Measurements from ENCODE around the gene GRAMD4.

GRAMD4 gene

GRCh38 chr22:46626911-46627805 lies 7.0 kb downstream of the GRAMD4 start:
- DNase-seq (ENCODE audit: low read depth): no peak
- no peak for TF ChIP-seq CTCF (IDR thresholded peaks at IDR 0.05; ENCODE audit: low read depth, low read length, missing control alignments)
- H3K4me3 ChIP-seq (ENCODE audit: low read depth, low read length): no peak overlapping the region

- DNase-seq (ENCODE audit: low read depth): no peak
- no peak for TF ChIP-seq CTCF (IDR thresholded peaks at IDR 0.05; ENCODE audit: low read depth, low read length, missing control alignments)
- H3K4me3 ChIP-seq (ENCODE audit: low read depth, low read length): no peak overlapping the region
Measured at GRCh38 chr22:46627806-46628482, 7.8 kb downstream of the GRAMD4 start.

- H3K4me3 ChIP-seq (ENCODE audit: low read depth, low read length): no peak overlapping the region
- no peak for TF ChIP-seq CTCF (IDR thresholded peaks at IDR 0.05; ENCODE audit: low read depth, low read length, missing control alignments)
- DNase-seq (ENCODE audit: low read depth): no peak
Measured at GRCh38 chr22:46628756-46629155, 8.6 kb downstream of the GRAMD4 start.

GRCh38 chr22:46629291-46629690 lies 9.1 kb downstream of the GRAMD4 start:
- no peak for DNase-seq (ENCODE audit: low read depth)
- no peak overlapping the region for H3K4me3 ChIP-seq (ENCODE audit: low read depth, low read length)
- no peak for TF ChIP-seq CTCF (IDR thresholded peaks at IDR 0.05; ENCODE audit: low read depth, low read length, missing control alignments)

- DNase-seq (ENCODE audit: low read depth): no peak
Measured at GRCh38 chr22:46631113-46631512, 10.9 kb downstream of the GRAMD4 start.

GRCh38 chr22:46632646-46633249 lies 12.6 kb downstream of the GRAMD4 start:
- TF ChIP-seq CTCF (IDR thresholded peaks at IDR 0.05; ENCODE audit: low read depth, low read length, missing control alignments): no peak
- no peak for DNase-seq (ENCODE audit: low read depth)
- H3K4me3 ChIP-seq (ENCODE audit: low read depth, low read length): no peak overlapping the region

More at GRCh38 chr22:46631113-46631512, 10.9 kb downstream of the GRAMD4 start:
- no peak overlapping the region for H3K4me3 ChIP-seq (ENCODE audit: low read depth, low read length)
- no peak for TF ChIP-seq CTCF (IDR thresholded peaks at IDR 0.05; ENCODE audit: low read depth, low read length, missing control alignments)

Measured in GM12864 (cell line).